GM10847 (cell line): ENCODE measurements around the gene TLR6.
A peak's percentile ranks its signal among the peaks of the same experiment; 100 is the strongest.

ENCODE experiments used
- POLR2A ChIP-seq: IDR thresholded peaks from 2 replicates; pipeline ENCODE4 v1.6.1; 2011; ENCODE audit not compliant: insufficient read length; ENCODE audit errors: extremely low read depth

The TLR6 gene

GRCh38 chr4:38815885-38816782 lies 40.5 kb downstream of the TLR6 start:
- TF ChIP-seq POLR2A = no peak

- no peak for TF ChIP-seq POLR2A
These were observed 42.2 kb downstream of the TLR6 start for GRCh38 chr4:38814386-38814785.

GRCh38 chr4:38811297-38811696 lies 45.3 kb downstream of the TLR6 start:
- no peak for TF ChIP-seq POLR2A

- TF ChIP-seq POLR2A = peak; percentile 23
These were observed 51.0 kb downstream of the TLR6 start for GRCh38 chr4:38805530-38806145.

- no peak for TF ChIP-seq POLR2A
These were observed 51.8 kb downstream of the TLR6 start, which contains the start of gene TLR1 for GRCh38 chr4:38804654-38805295. Gene TLR1, minus strand, starts transcription at chr4:38804791. Its CDS starts 5,960 bp downstream, at chr4:38798831.

GRCh38 chr4:38803833-38804653 lies 52.6 kb downstream of the TLR6 start:
- no peak for TF ChIP-seq POLR2A

GRCh38 chr4:38802561-38803355 lies 53.9 kb downstream of the TLR6 start:
- no peak for TF ChIP-seq POLR2A

GRCh38 chr4:38800961-38801450 lies 55.6 kb downstream of the TLR6 start:
- no peak for TF ChIP-seq POLR2A

- TF ChIP-seq POLR2A = no peak
These were observed 56.3 kb downstream of the TLR6 start for GRCh38 chr4:38800366-38800765.

- TF ChIP-seq POLR2A = no peak
These were observed 61.5 kb downstream of the TLR6 start for GRCh38 chr4:38795087-38795486.

GRCh38 chr4:38794051-38794450 lies 62.6 kb downstream of the TLR6 start:
- no peak for TF ChIP-seq POLR2A

GRCh38 chr4:38791010-38791409 lies 65.6 kb downstream of the TLR6 start:
- TF ChIP-seq POLR2A = no peak

GRCh38 chr4:38788317-38788716 lies 68.3 kb downstream of the TLR6 start:
- TF ChIP-seq POLR2A = no peak

- no peak for TF ChIP-seq POLR2A
These were observed 68.9 kb downstream of the TLR6 start for GRCh38 chr4:38787693-38788092.
